HuH-7.5 (cell line): ENCODE measurements around the gene GABRG2.

Experiments used
- DNase-seq: peaks from one replicate; pipeline ENCODE4 v3.0.0; 2011; ENCODE audit warnings: low spot score

The GABRG2 gene

DNA sequence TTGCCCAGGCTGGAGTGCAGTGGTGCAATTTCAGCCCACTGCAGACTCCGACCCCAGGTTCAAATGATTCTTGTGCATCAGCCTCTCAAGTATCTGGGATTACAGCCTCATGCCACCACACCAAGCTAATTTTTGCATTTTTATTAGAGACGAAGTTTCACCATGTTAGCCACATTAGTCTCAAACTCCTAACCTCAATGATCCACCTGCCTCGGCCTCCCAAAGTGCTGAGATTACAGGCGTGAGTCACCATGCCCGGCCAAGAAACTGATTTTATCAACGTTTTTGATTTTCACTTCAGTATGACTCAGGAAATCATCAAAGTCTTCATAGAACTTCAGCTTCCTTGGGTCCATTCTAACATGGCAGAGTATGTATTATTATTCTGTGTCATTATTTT, 125.4 kb downstream of the GABRG2 start:
- no peak for DNase-seq

DNA sequence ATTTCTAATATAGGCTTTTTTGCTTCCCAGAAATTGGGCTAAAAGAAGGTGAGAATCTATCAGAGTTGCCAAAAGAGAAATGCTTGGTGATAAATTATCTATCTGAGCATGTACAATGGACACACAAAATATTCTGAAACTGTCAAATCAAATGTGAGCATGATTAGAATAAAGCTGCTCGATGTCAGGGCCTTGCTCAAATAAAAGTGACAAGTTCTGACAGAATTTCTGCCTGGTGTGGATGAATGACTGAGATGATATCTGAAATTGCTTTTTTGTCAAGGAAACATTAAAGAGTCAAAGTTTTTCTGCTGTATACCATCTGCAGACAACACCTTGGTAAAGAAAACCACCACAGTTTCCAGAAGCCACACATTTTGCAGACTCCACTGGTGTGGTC, 128.8 kb downstream of the GABRG2 start:
- DNase-seq = no peak

DNA sequence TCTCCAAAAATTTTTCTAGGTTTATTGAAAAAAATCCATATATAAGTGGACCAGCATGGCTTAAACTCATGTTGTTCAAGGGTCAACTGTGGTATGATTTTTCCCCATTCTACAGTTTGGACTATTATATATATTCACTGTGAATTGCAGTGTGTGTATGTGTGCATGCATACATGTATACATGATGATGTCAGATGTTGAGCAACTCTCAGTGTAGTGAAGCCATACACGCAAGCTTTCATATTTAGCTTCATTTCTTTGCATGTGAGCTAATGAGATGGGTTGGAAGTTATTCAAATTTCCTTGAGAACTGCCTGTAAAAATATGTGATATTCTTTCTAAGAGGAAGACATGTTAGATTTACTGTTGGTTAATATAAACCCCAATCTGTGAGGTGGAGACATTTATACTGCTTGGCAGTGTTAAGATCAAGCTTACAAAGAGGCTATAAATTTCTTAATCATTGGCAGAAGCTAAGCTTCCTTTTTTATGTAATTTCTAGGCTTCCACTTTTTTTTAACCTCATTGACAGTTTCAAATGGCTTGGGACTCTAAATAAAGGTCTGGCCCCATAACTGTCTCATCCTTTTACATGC, 134.8 kb downstream of the GABRG2 start:
- no peak for DNase-seq
